OCI-LY7 (cell line): Measurements from ENCODE around the gene ANKRD11. TPM values are rescaled to one million over a fixed set of nuclear protein-coding genes. Genes with fewer than 3 reads are reported as not detected.

Experiments used
- BruUV-seq: library from RNA; stranded (reverse); fragments of 400-500 nt; replicated peaks from 2 replicates; lab custom pipeline; 2021; lab: Mats Ljungman, UMichigan
- CTCF ChIA-PET: fragments of 300-600 bp; sonication (Branson Sonifier 250); formaldehyde crosslinking; loops from one replicate; lab custom pipeline; 2022; ENCODE audit warnings: antibody characterized with exemption; ENCODE audit not compliant: unreplicated experiment; lab: Charles Lee
- POLR2A ChIA-PET: fragments of 300-600 bp; sonication (Branson Sonifier 250); formaldehyde crosslinking; loops from one replicate; lab custom pipeline; 2022; ENCODE audit warnings: antibody characterized with exemption; lab: Charles Lee
- DNase-seq: peaks from one replicate; pipeline ENCODE4 v3.0.0-alpha.2; 2015; ENCODE audit warnings: low spot score
- H2AFZ ChIP-seq: fragments of 200-600 bp; sonication (generic), shearing (Covaris generic); 2 replicates; pipeline ENCODE4 v1.6.1; 2014; ENCODE audit warnings: mild to moderate bottlenecking, antibody characterized with exemption, low read length, moderate library complexity
- H3K27ac ChIP-seq: fragments of 200-600 bp; sonication (generic); 2 replicates; pipeline ENCODE4 v1.5.1; 2014; ENCODE audit warnings: mixed run types, low read depth, mild to moderate bottlenecking, moderate library complexity, low read length, inconsistent platforms; ENCODE audit not compliant: poor library complexity, severe bottlenecking
- H3K36me3 ChIP-seq: fragments of 200-600 bp; sonication (generic); 2 replicates; pipeline ENCODE4 v1.6.1; 2014; ENCODE audit warnings: mild to moderate bottlenecking, antibody characterized with exemption, low read length, moderate library complexity, mixed read lengths; ENCODE audit not compliant: insufficient read depth
- H3K4me1 ChIP-seq: fragments of 200-600 bp; sonication (generic); 2 replicates; pipeline ENCODE4 v1.5.1; 2014; ENCODE audit warnings: mild to moderate bottlenecking, low read length; ENCODE audit not compliant: insufficient read depth, poor library complexity, severe bottlenecking
- H3K4me2 ChIP-seq: fragments of 200-600 bp; sonication (generic); 2 replicates; pipeline ENCODE4 v1.6.1; 2014; ENCODE audit warnings: mild to moderate bottlenecking, low read length
- H3K4me3 ChIP-seq: fragments of 200-600 bp; sonication (generic); 2 replicates; pipeline ENCODE4 v1.5.1; 2014; ENCODE audit warnings: mild to moderate bottlenecking, low read depth, low read length; ENCODE audit not compliant: poor library complexity, severe bottlenecking
- H3K79me2 ChIP-seq: fragments of 200-600 bp; sonication (generic); 2 replicates; pipeline ENCODE4 v1.6.1; 2016; ENCODE audit warnings: low read depth, mild to moderate bottlenecking, low read length, moderate library complexity, mixed read lengths; ENCODE audit not compliant: insufficient read depth
- H3K9me2 ChIP-seq: fragments of 200-600 bp; sonication (generic); 2 replicates; pipeline ENCODE4 v1.6.1; 2016; ENCODE audit warnings: mild to moderate bottlenecking, low read length, mixed read lengths; ENCODE audit not compliant: insufficient read depth
- H3K9me3 ChIP-seq: fragments of 200-600 bp; sonication (generic); 2 replicates; pipeline ENCODE4 v1.6.1; 2014; ENCODE audit warnings: mild to moderate bottlenecking, mixed run types, low read length, mixed read lengths
- H4K20me1 ChIP-seq: fragments of 200-600 bp; sonication (generic); 2 replicates; pipeline ENCODE4 v1.6.1; 2014; ENCODE audit warnings: mild to moderate bottlenecking, antibody characterized with exemption, low read length, moderate library complexity, mixed read lengths; ENCODE audit not compliant: insufficient read depth
- EZH2phosphoT487 ChIP-seq: fragments of 200-600 bp; sonication (generic); IDR thresholded peaks from 2 replicates; pipeline ENCODE4 v1.6.1; 2018; ENCODE audit warnings: low read depth, borderline replicate concordance, mild to moderate bottlenecking, mixed run types, antibody characterized with exemption, low read length, moderate library complexity, mixed read lengths
- intact Hi-C: fragments of 100-400 bp; cut with micrococcal nuclease; formaldehyde crosslinking; loops from one replicate; pipeline ENCODE4 v1.10.0; 2022; ENCODE audit not compliant: unreplicated experiment
- total RNA-seq, 2 experiments: library from RNA; depleted of rRNA in 1 of 2; stranded (reverse); fragments of >200 nt in 1 of 2; shearing (Covaris generic) in 1 of 2; gene quantifications; 2 replicates each; pipeline ENCODE4 v1.2.3, GENCODE V29; 2014 to 2022
- TF ChIP-seq, protein P1 (sequence below): fragments of 200-600 bp; sonication (generic); conservative IDR thresholded peaks from 2 replicates; pipeline ENCODE4 v1.5.1; 2014; ENCODE audit warnings: mild to moderate bottlenecking, antibody characterized with exemption, low read length, moderate library complexity, mixed read lengths

ANKRD11 gene
- total RNA-seq, 2 experiments from 2014 or later: 89.1 to 251 TPM

DNA sequence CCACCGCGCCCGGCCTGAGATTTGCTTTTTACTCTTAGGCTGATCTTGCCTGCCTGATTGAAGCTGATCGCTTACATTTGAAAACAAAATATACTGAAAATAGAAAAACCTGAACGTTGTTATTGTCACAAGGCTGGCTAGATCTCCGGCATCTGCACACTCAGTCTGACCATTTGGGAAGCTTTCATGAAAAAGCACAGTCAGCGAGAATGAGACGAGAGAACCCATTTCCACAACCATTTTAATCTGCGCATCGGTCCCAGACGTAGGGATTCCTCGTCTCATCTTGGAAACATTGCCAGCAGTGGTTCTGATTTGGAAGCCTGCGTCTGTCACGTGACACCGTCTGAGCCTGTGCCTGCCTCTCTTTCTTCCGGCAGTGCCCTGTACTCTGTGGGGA lies 38.7 kb upstream of the ANKRD11 start:
- Histone ChIP-seq H3K9me3 (no peaks in the 10 kb centered on the region), H3K79me2 (no peaks in the 10 kb centered on the region), H3K4me3 (no peak overlapping the region), H4K20me1 (no peaks in the 10 kb centered on the region), H3K9me2 (no peaks in the 10 kb centered on the region), H3K27ac (no peak overlapping the region), H3K36me3 (peaks cover 89% of the 10 kb centered on the region), H2AFZ (no peak overlapping the region), H3K4me2 (no peak overlapping the region), H3K4me1 (peaks cover 18% of the 10 kb centered on the region)
- TF ChIP-seq, protein P1, sequence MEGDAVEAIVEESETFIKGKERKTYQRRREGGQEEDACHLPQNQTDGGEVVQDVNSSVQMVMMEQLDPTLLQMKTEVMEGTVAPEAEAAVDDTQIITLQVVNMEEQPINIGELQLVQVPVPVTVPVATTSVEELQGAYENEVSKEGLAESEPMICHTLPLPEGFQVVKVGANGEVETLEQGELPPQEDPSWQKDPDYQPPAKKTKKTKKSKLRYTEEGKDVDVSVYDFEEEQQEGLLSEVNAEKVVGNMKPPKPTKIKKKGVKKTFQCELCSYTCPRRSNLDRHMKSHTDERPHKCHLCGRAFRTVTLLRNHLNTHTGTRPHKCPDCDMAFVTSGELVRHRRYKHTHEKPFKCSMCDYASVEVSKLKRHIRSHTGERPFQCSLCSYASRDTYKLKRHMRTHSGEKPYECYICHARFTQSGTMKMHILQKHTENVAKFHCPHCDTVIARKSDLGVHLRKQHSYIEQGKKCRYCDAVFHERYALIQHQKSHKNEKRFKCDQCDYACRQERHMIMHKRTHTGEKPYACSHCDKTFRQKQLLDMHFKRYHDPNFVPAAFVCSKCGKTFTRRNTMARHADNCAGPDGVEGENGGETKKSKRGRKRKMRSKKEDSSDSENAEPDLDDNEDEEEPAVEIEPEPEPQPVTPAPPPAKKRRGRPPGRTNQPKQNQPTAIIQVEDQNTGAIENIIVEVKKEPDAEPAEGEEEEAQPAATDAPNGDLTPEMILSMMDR: no peak
- no peak for TF ChIP-seq EZH2phosphoT487
- no peak for DNase-seq
- intact Hi-C loops: no loop called here
- CTCF ChIA-PET: no interaction called here
- POLR2A ChIA-PET: interaction anchor here (0.6 kb wide), 2 partner anchors 14 to 22 kb away, joined by 3 read pairs; no protein-coding TSS in a partner anchor
- BruUV-seq: no TSS peak

DNA sequence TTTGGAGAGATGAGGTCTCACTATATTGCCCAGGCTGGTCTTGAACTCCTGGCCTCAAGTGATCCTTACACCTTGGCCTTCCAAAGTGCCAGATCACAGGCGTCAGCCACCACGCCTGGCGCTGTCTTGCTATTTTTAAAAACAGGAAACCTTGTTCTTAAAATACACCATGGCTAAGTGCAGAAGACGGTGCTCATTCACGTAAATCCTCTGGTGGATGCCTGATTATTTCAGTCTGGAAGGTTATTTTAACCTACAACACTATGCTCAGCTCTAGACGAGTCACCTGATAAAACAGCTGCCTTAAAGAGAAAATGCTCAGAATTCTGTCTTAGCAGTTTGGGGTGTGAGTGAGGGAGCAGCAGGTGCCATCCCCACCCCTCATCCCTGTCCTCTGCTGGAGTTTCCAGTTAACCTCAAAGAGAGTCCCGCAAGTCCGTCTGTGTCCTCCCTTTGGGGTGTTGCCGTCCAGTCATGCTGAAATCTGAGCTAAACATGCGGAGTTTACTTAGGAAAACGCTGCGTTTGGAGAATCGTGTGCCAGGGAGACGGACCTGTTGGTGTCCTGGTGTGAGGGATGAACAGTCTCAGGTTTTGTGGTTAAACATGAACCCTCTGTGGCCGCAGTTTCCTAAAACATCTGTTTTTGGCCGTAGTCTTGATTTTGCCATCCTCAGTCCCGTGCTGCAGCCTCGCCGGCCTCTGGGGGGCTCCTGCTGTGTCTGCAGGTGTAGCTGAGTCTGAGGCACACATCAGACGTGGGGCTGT lies 35.0 kb upstream of the ANKRD11 start:
- H3K4me3 ChIP-seq: no peak overlapping the region
- ChIA-PET POLR2A (interaction anchor here (0.6 to 0.8 kb wide), 2 partner anchors 18 to 24 kb away, joined by 4 to 7 read pairs; no protein-coding TSS in a partner anchor), CTCF (interaction anchor here (0.5 kb wide), 1 partner anchor 211 kb away, joined by 3 read pairs; no protein-coding TSS in a partner anchor)
- H3K36me3 ChIP-seq: peaks cover 89% of the 10 kb centered on the region
- BruUV-seq: no TSS peak
- DNase-seq: peak; percentile 26
- H2AFZ ChIP-seq: no peak overlapping the region
- TF ChIP-seq, protein P1: peak; percentile 61
- TF ChIP-seq EZH2phosphoT487: no peak
- no peaks in the 10 kb centered on the region for H3K79me2 ChIP-seq
- intact Hi-C loops: no loop called here
- H3K9me2 ChIP-seq: no peaks in the 10 kb centered on the region
- peak overlapping the region; percentile 3 for H3K27ac ChIP-seq
- H3K9me3 ChIP-seq: no peaks in the 10 kb centered on the region
- H3K4me2 ChIP-seq: 0 out of 2 replicates have a peak overlapping the region, but pooled peaks have one; percentile 5
- H4K20me1 ChIP-seq: no peaks in the 10 kb centered on the region
- peaks cover 14% of the 10 kb centered on the region for H3K4me1 ChIP-seq

DNA sequence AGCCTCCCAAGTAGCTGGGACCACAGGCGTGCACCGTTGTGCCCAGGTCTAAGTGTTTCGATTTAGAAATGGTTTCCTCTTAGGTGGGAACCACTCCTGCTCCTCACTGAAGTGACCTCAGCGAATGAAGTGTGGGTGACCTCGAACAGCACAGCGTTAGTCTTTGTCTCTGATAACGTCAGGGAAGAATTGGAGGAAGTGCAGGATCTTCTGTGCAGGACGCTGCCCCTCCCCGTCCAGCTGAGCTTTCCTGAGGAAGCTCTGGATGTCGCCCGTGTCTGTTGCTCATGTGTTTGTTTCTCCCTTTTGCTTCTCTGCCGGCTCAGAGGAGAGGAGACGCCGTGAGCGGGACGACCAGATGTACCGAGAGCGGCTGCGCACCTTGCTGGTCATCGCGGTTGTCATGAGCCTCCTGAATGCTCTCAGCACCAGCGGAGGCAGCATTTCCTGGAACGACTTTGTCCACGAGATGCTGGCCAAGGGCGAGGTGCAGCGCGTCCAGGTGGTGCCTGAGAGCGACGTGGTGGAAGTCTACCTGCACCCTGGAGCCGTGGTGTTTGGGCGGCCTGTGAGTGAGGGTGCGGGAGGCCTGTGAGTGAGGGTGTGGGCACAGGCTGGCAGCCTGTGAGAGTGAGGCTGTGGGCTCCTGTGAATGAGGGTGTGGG lies 33.5 kb upstream of the ANKRD11 start:
- intact Hi-C loops: no loop called here
- no TSS peak for BruUV-seq
- POLR2A ChIA-PET: no interaction called here

More for the DNA sequence above, 33.5 kb upstream of the ANKRD11 start:
- H3K36me3 ChIP-seq: peaks cover 88% of the 10 kb centered on the region
- DNase-seq: no peak
- H3K4me2 ChIP-seq: no peak overlapping the region
- H3K9me2 ChIP-seq: no peaks in the 10 kb centered on the region
- no peaks in the 10 kb centered on the region for H4K20me1 ChIP-seq
- H3K27ac ChIP-seq: no peak overlapping the region
- CTCF ChIA-PET: no interaction called here
- no peaks in the 10 kb centered on the region for H3K9me3 ChIP-seq
- H2AFZ ChIP-seq: no peak overlapping the region
- H3K79me2 ChIP-seq: no peaks in the 10 kb centered on the region
- H3K4me3 ChIP-seq: no peak overlapping the region
- TF ChIP-seq EZH2phosphoT487: no peak
- TF ChIP-seq, protein P1: no peak
- peaks cover 14% of the 10 kb centered on the region for H3K4me1 ChIP-seq
